Astrocyte (in vitro differentiated cells and primary cell): ENCODE results near the gene NRBF2. TPM values are rescaled to one million over a fixed set of nuclear protein-coding genes. Genes with fewer than 3 reads are reported as not detected.
A peak's percentile ranks its signal among the peaks of the same experiment; 100 is the strongest.

Experiments used
- DNase-seq: peaks from one replicate; pipeline ENCODE4 v3.0.0-alpha.2; 2010; ENCODE audit warnings: low read depth
- FAIRE-seq: peaks from 2 replicates; lab custom pipeline; 2011; peaks lifted over from hg19 to GRCh38; lab: Jason Lieb, UNC
- H2AFZ ChIP-seq: 2 replicates; pipeline ENCODE4 v1.6.0; 2012; ENCODE audit warnings: low read depth, low read length, inconsistent platforms
- H3K27ac ChIP-seq: 2 replicates; pipeline ENCODE4 v1.5.1; 2011; ENCODE audit warnings: low read depth, low read length, inconsistent platforms
- H3K27me3 ChIP-seq: 2 replicates; pipeline ENCODE4 v1.6.0; 2011; ENCODE audit warnings: low read length, inconsistent platforms; ENCODE audit not compliant: insufficient read depth
- H3K36me3 ChIP-seq: 2 replicates; pipeline ENCODE4 v1.5.1; 2011; ENCODE audit warnings: low read length, inconsistent platforms; ENCODE audit not compliant: insufficient read depth
- H3K4me1 ChIP-seq: 2 replicates; pipeline ENCODE4 v1.5.1; 2011; ENCODE audit warnings: low read length, inconsistent platforms; ENCODE audit not compliant: insufficient read depth
- H3K4me2 ChIP-seq: 2 replicates; pipeline ENCODE4 v1.6.0; 2012; ENCODE audit warnings: low read length, inconsistent platforms
- H3K4me3 ChIP-seq: 2 replicates; pipeline ENCODE4 v1.5.1; 2011; ENCODE audit warnings: low read depth, mild to moderate bottlenecking, low read length, inconsistent platforms; ENCODE audit not compliant: insufficient read depth
- H3K79me2 ChIP-seq: 2 replicates; pipeline ENCODE4 v1.6.0; 2012; ENCODE audit warnings: mild to moderate bottlenecking, low read length, inconsistent platforms; ENCODE audit not compliant: insufficient read depth
- H3K9ac ChIP-seq: 2 replicates; pipeline ENCODE4 v1.6.0; 2012; ENCODE audit warnings: mild to moderate bottlenecking, low read length, inconsistent platforms
- H3K9me3 ChIP-seq: 2 replicates; pipeline ENCODE4 v1.5.1; 2012; ENCODE audit warnings: low read depth, mild to moderate bottlenecking, low read length, inconsistent platforms; ENCODE audit not compliant: insufficient read depth
- H4K20me1 ChIP-seq: 2 replicates; pipeline ENCODE4 v1.6.0; 2012; ENCODE audit warnings: low read length, inconsistent platforms; ENCODE audit not compliant: insufficient read depth
- H3K27ac Mint-ChIP-seq: one replicate; pipeline ENCODE4 v1.8.0; 2021; ENCODE audit warnings: mild to moderate bottlenecking, mixed read lengths; ENCODE audit not compliant: unreplicated experiment
- H3K27me3 Mint-ChIP-seq: one replicate; pipeline ENCODE4 v1.8.0; 2021; ENCODE audit warnings: low read depth, mixed read lengths; ENCODE audit not compliant: unreplicated experiment
- H3K36me3 Mint-ChIP-seq: one replicate; pipeline ENCODE4 v1.8.0; 2021; ENCODE audit warnings: low read depth, mixed read lengths; ENCODE audit not compliant: unreplicated experiment
- H3K4me1 Mint-ChIP-seq: one replicate; pipeline ENCODE4 v1.8.0; 2021; ENCODE audit warnings: low read depth, mixed read lengths; ENCODE audit not compliant: unreplicated experiment
- H3K4me3 Mint-ChIP-seq: one replicate; pipeline ENCODE4 v1.8.0; 2021; ENCODE audit warnings: mild to moderate bottlenecking, moderate library complexity, mixed read lengths; ENCODE audit not compliant: unreplicated experiment
- H3K9me3 Mint-ChIP-seq: one replicate; pipeline ENCODE4 v1.8.0; 2021; ENCODE audit warnings: mild to moderate bottlenecking, mixed read lengths; ENCODE audit not compliant: unreplicated experiment
- CTCF ChIP-seq: IDR thresholded peaks from 2 replicates; pipeline ENCODE4 v1.5.1; 2011; ENCODE audit warnings: low read depth, mild to moderate bottlenecking, inconsistent platforms, low read length, moderate library complexity; ENCODE audit not compliant: insufficient read depth
- EZH2 ChIP-seq: IDR thresholded peaks from 2 replicates; pipeline ENCODE4 v1.6.1; 2012; ENCODE audit warnings: mild to moderate bottlenecking, low read length, inconsistent platforms; ENCODE audit not compliant: insufficient read depth
- total RNA-seq: library from RNA; stranded (reverse); gene quantifications from 2 replicates; pipeline ENCODE4 v1.2.1, GENCODE V29; 2021

Gene NRBF2
- total RNA-seq, 1 donor from 2014 or later, result 55.4 TPM

DNA sequence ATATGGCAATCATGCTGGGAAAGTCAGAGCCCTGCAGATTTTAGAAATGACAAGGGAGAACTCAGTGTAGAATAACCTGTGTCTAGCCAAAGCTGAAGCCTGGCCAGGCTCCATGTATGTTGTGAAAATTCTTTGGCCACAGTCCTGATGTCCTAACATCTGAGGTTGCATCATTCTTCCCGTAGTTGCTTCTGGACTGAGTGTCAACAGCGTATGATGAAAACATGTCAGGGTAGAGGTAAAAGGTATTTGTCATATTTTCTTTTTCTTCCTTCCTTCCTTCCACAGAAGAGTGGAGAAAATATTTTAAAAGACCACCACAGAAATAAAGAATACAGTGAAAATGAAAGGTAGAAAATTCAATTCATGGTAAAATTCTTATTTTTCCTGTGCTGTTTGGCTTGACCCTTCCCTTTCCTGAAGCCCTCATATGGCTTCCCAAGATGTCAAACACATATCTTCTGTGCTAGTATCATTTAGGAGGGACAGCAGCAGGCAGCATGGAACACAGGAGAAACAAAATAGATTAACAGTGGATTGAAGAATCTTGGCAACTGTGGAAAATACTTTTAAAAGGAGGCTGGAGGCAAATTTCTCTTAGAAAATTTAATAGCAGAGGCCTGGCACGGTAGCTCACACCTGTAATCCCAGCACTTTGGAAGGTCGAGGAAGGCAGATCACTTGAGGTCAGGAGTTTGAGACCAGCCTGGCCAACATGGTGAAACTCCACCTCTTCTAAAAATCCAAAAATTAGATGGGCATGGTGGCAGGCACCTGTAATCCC is 18.9 kb upstream of the NRBF2 start:
- H3K9me3 Mint-ChIP-seq, result no peaks in the 10 kb centered on the region
- peak overlapping the region; percentile 91 for H3K27ac Mint-ChIP-seq
- no peaks in the 10 kb centered on the region for H3K36me3 Mint-ChIP-seq
- no peaks in the 10 kb centered on the region for H3K9me3 ChIP-seq
- H3K36me3 ChIP-seq, result no peaks in the 10 kb centered on the region
- H4K20me1 ChIP-seq, result no peaks in the 10 kb centered on the region
- H3K4me1 ChIP-seq, result peaks cover 5% of the 10 kb centered on the region
- H3K27me3 ChIP-seq, result no peaks in the 10 kb centered on the region
- H2AFZ ChIP-seq, result no peak overlapping the region
- H3K4me2 ChIP-seq, result no peak overlapping the region
- H3K27ac ChIP-seq, result no peak overlapping the region
- H3K79me2 ChIP-seq, result no peaks in the 10 kb centered on the region
- DNase-seq (peak; percentile 84), FAIRE-seq (no peak)
- no peak overlapping the region for H3K4me3 Mint-ChIP-seq
- no peaks in the 10 kb centered on the region for H3K27me3 Mint-ChIP-seq
- H3K4me1 Mint-ChIP-seq, result peaks cover 16% of the 10 kb centered on the region
- no peak for TF ChIP-seq CTCF
- H3K4me3 ChIP-seq, result no peak overlapping the region
- no peak overlapping the region for H3K9ac ChIP-seq

GRCh38 chr10:63115732-63116383 is 17.3 kb upstream of the NRBF2 start:
- Histone ChIP-seq H3K27me3 (no peaks in the 10 kb centered on the region), H3K9ac (no peak overlapping the region), H3K27ac (no peak overlapping the region), H3K9me3 (no peaks in the 10 kb centered on the region), H3K4me3 (no peak overlapping the region), H3K79me2 (no peaks in the 10 kb centered on the region), H3K36me3 (no peaks in the 10 kb centered on the region), H4K20me1 (no peaks in the 10 kb centered on the region), H3K4me2 (peak overlapping the region; percentile 6), H2AFZ (peak overlapping the region; percentile 50), H3K4me1 (peaks cover 13% of the 10 kb centered on the region)
- Mint-ChIP-seq H3K4me3 (no peak overlapping the region), H3K4me1 (peaks cover 18% of the 10 kb centered on the region), H3K27me3 (no peaks in the 10 kb centered on the region), H3K36me3 (no peaks in the 10 kb centered on the region), H3K9me3 (no peaks in the 10 kb centered on the region), H3K27ac (peak overlapping the region; percentile 97)
- TF ChIP-seq CTCF (no peak), EZH2 (no peak)
- FAIRE-seq, result peak; percentile 65
- DNase-seq, result peak; percentile 95
